Mammary epithelial cell (primary cell): ENCODE measurements around the gene PPP1R13B.

Source experiments
- CTCF ChIP-seq, 2 donors: IDR thresholded peaks in 1 of 2; conservative IDR thresholded peaks in 1 of 2; 2 replicates each; pipeline ENCODE4 v1.5.1; 2011 to 2012; ENCODE audit warnings: inconsistent platforms in 2 of 2, low read length in 2 of 2, mild to moderate bottlenecking in 2 of 2, control low read depth in 1 of 2, low read depth in 1 of 2; ENCODE audit not compliant: insufficient read depth in 1 of 2; ENCODE audit errors: extremely low read depth in 1 of 2
- EZH2 ChIP-seq: IDR thresholded peaks from 2 replicates; pipeline ENCODE4 v1.6.1; 2012; ENCODE audit warnings: low read length, inconsistent platforms, borderline replicate concordance

- TF ChIP-seq CTCF (conservative IDR thresholded peaks at IDR 0.05 in 1 of 2, IDR thresholded peaks at IDR 0.05 in 1 of 2; ENCODE audit: extremely low read depth in 1 of 2, insufficient read depth in 1 of 2, low read depth in 1 of 2, low read length in 2 of 2) (no peak), EZH2 (no peak)
Measured at GRCh38 chr14:103838117-103838516, 9.3 kb downstream of the PPP1R13B start.
